KOPT-K1 (cell line): ENCODE data around the gene EFNA4.

Experiments used
- H3K27ac ChIP-seq: fragments of 200-600 bp; sonication (generic); 2 replicates; pipeline ENCODE4 v1.5.1; 2016; ENCODE audit warnings: antibody characterized with exemption, mild to moderate bottlenecking, low read depth, low read length; ENCODE audit not compliant: poor library complexity, severe bottlenecking
- H3K36me3 ChIP-seq: fragments of 200-600 bp; sonication (generic); 2 replicates; pipeline ENCODE4 v1.5.1; 2017; ENCODE audit warnings: antibody characterized with exemption, mild to moderate bottlenecking, low read length, moderate library complexity; ENCODE audit not compliant: insufficient read depth
- H3K9me3 ChIP-seq: fragments of 200-600 bp; sonication (generic); 2 replicates; pipeline ENCODE4 v1.5.1; 2017; ENCODE audit warnings: antibody characterized with exemption, low read length, mild to moderate bottlenecking; ENCODE audit not compliant: insufficient read depth, poor library complexity, severe bottlenecking

Gene EFNA4

GRCh38 chr1:155026154-155026553, 37.4 kb upstream of the EFNA4 start:
- H3K36me3 ChIP-seq: no peaks in the 10 kb centered on the region
- no peaks in the 10 kb centered on the region for H3K9me3 ChIP-seq
- no peak overlapping the region for H3K27ac ChIP-seq

GRCh38 chr1:155026588-155026987, 37.0 kb upstream of the EFNA4 start:
- H3K36me3 ChIP-seq: no peaks in the 10 kb centered on the region
- H3K9me3 ChIP-seq: no peaks in the 10 kb centered on the region
- H3K27ac ChIP-seq: no peak overlapping the region

GRCh38 chr1:155029513-155030242, 33.9 kb upstream of the EFNA4 start:
- Histone ChIP-seq H3K27ac (no peak overlapping the region), H3K36me3 (no peaks in the 10 kb centered on the region), H3K9me3 (no peaks in the 10 kb centered on the region)

- Histone ChIP-seq H3K36me3 (no peaks in the 10 kb centered on the region), H3K27ac (no peak overlapping the region), H3K9me3 (no peaks in the 10 kb centered on the region)
Measured at GRCh38 chr1:155030243-155030795, 33.2 kb upstream of the EFNA4 start.

GRCh38 chr1:155030899-155031298, 32.6 kb upstream of the EFNA4 start:
- Histone ChIP-seq H3K27ac (no peak overlapping the region), H3K36me3 (no peaks in the 10 kb centered on the region), H3K9me3 (no peaks in the 10 kb centered on the region)

GRCh38 chr1:155032886-155033285, 30.7 kb upstream of the EFNA4 start:
- H3K27ac ChIP-seq: no peak overlapping the region
- no peaks in the 10 kb centered on the region for H3K9me3 ChIP-seq
- no peaks in the 10 kb centered on the region for H3K36me3 ChIP-seq

- Histone ChIP-seq H3K9me3 (no peaks in the 10 kb centered on the region), H3K36me3 (no peaks in the 10 kb centered on the region), H3K27ac (no peak within 1 kb of the TSS)
Measured at GRCh38 chr1:155033524-155033923, 30.0 kb upstream of the EFNA4 start, which contains the start of the genes DCST1 and DCST2. Gene DCST1 (plus strand): TSS chr1:155033824. CDS start chr1:155034037, 213 bp downstream. Gene DCST2 (minus strand): TSS chr1:155033781. CDS start chr1:155033701, 80 bp downstream.

GRCh38 chr1:155034318-155035208, 29.0 kb upstream of the EFNA4 start:
- Histone ChIP-seq H3K27ac (no peak overlapping the region), H3K9me3 (no peaks in the 10 kb centered on the region), H3K36me3 (no peaks in the 10 kb centered on the region)

- no peaks in the 10 kb centered on the region for H3K9me3 ChIP-seq
- no peaks in the 10 kb centered on the region for H3K36me3 ChIP-seq
- no peak overlapping the region for H3K27ac ChIP-seq
Measured at GRCh38 chr1:155035936-155036335, 27.6 kb upstream of the EFNA4 start.

GRCh38 chr1:155037043-155037442, 26.5 kb upstream of the EFNA4 start:
- Histone ChIP-seq H3K27ac (no peak overlapping the region), H3K36me3 (no peaks in the 10 kb centered on the region), H3K9me3 (no peaks in the 10 kb centered on the region)

- Histone ChIP-seq H3K9me3 (no peaks in the 10 kb centered on the region), H3K36me3 (no peaks in the 10 kb centered on the region), H3K27ac (no peak overlapping the region)
Measured at GRCh38 chr1:155037851-155038441, 25.6 kb upstream of the EFNA4 start.

- H3K36me3 ChIP-seq: no peaks in the 10 kb centered on the region
- H3K27ac ChIP-seq: no peak overlapping the region
- H3K9me3 ChIP-seq: no peaks in the 10 kb centered on the region
Measured at GRCh38 chr1:155038602-155039307, 24.8 kb upstream of the EFNA4 start.

GRCh38 chr1:155039308-155039669, 24.3 kb upstream of the EFNA4 start:
- no peak overlapping the region for H3K27ac ChIP-seq
- no peaks in the 10 kb centered on the region for H3K36me3 ChIP-seq
- no peaks in the 10 kb centered on the region for H3K9me3 ChIP-seq

- Histone ChIP-seq H3K36me3 (no peaks in the 10 kb centered on the region), H3K27ac (no peak overlapping the region), H3K9me3 (no peaks in the 10 kb centered on the region)
Measured at GRCh38 chr1:155040358-155041093, 23.0 kb upstream of the EFNA4 start.
